K562 (cell line): ENCODE data around the gene RNF19B. TPM values are rescaled to one million over a fixed set of nuclear protein-coding genes. Genes with fewer than 3 reads are reported as not detected.

Experiments
- ARID1B ChIP-seq: fragments of 450-650 bp; IDR thresholded peaks from 2 replicates; pipeline ENCODE4 v1.6.1; 2016; ENCODE audit warnings: antibody characterized with exemption, mild to moderate bottlenecking, inconsistent platforms
- ATF3 ChIP-seq, 2 experiments: fragments of 450-650 bp in 1 of 2; sonication (generic) in 1 of 2; formaldehyde crosslinking in 1 of 2; IDR thresholded peaks in 1 of 2; conservative IDR thresholded peaks in 1 of 2; 2 replicates each; pipeline versions ENCODE4 v1.6.1 to v1.8.1; 2016 to 2023; ENCODE audit warnings: mild to moderate bottlenecking in 2 of 2, moderate library complexity in 2 of 2, inconsistent platforms in 1 of 2, missing genetic modification reagents in 1 of 2
- CREB3 ChIP-seq: fragments of 450-650 bp; conservative IDR thresholded peaks from 2 replicates; pipeline ENCODE4 v1.6.1; 2016; ENCODE audit warnings: missing genetic modification characterization, low read depth, mild to moderate bottlenecking, missing compliant biosample characterization, moderate library complexity
- CTBP1 ChIP-seq: fragments of 450-650 bp; IDR thresholded peaks from 2 replicates; pipeline ENCODE4 v1.6.1; 2016; ENCODE audit warnings: borderline replicate concordance
- DLX4 ChIP-seq: fragments of 250-450 bp; sonication (Bioruptor Pico); IDR thresholded peaks from 2 replicates; pipeline ENCODE4 v1.6.1; 2021; ENCODE audit warnings: mild to moderate bottlenecking
- DNMT1 ChIP-seq: fragments of 450-650 bp; IDR thresholded peaks from 2 replicates; pipeline ENCODE4 v1.6.1; 2016; ENCODE audit warnings: antibody characterized with exemption, mild to moderate bottlenecking
- DPF2 ChIP-seq: fragments of 450-650 bp; IDR thresholded peaks from 2 replicates; pipeline ENCODE4 v1.6.1; 2016
- HDGF ChIP-seq: fragments of 450-650 bp; IDR thresholded peaks from 2 replicates; pipeline ENCODE4 v1.6.1; 2016
- HINFP ChIP-seq: fragments of 450-650 bp; conservative IDR thresholded peaks from 2 replicates; pipeline ENCODE4 v1.6.1; 2016; ENCODE audit warnings: missing genetic modification characterization, low read depth, mild to moderate bottlenecking, control low read depth, missing compliant biosample characterization
- NFE2 ChIP-seq: IDR thresholded peaks from 2 replicates; pipeline ENCODE4 v1.6.1; 2014; ENCODE audit warnings: antibody characterized with exemption, low read depth
- PKNOX1 ChIP-seq: fragments of 450-650 bp; IDR thresholded peaks from 2 replicates; pipeline ENCODE4 v1.6.1; 2016
- RAD21 ChIP-seq, 2 experiments: fragments of 250-450 bp in 1 of 2; fragments of 450-650 bp in 1 of 2; sonication (Bioruptor Pico) in 1 of 2; formaldehyde crosslinking in 1 of 2; IDR thresholded peaks in 1 of 2; conservative IDR thresholded peaks in 1 of 2; 2 replicates each; pipeline versions ENCODE4 v1.4.0 to v1.8.0; 2020 to 2022; ENCODE audit warnings: mild to moderate bottlenecking in 2 of 2, moderate library complexity in 1 of 2
- SAFB2 ChIP-seq: fragments of 200-400 bp; formaldehyde crosslinking; IDR thresholded peaks from 2 replicates; pipeline ENCODE4 v1.6.1; 2018; ENCODE audit warnings: borderline replicate concordance, low read length, low read depth, moderate library complexity; ENCODE audit not compliant: severe bottlenecking
- SP1 ChIP-seq: sonication (generic); formaldehyde crosslinking; IDR thresholded peaks from 2 replicates; pipeline ENCODE4 v1.8.1; 2022; ENCODE audit warnings: mild to moderate bottlenecking, missing genetic modification reagents
- TFAM ChIP-seq: fragments of 250-450 bp; sonication (Bioruptor Pico); conservative IDR thresholded peaks from 2 replicates; pipeline ENCODE4 v1.5.0; 2021; ENCODE audit warnings: mild to moderate bottlenecking, moderate library complexity
- THRB ChIP-seq: fragments of 450-650 bp; formaldehyde crosslinking; conservative IDR thresholded peaks from 2 replicates; pipeline ENCODE4 v1.4.0; 2022; ENCODE audit warnings: mild to moderate bottlenecking, missing genetic modification characterization
- USF1 ChIP-seq: sonication (generic); formaldehyde crosslinking; IDR thresholded peaks from 2 replicates; pipeline ENCODE4 v1.9.0; 2022; ENCODE audit warnings: mild to moderate bottlenecking, missing genetic modification reagents
- ZNF589 ChIP-seq: fragments of 200-800 bp; sonication (Bioruptor generic); IDR thresholded peaks from 2 replicates; pipeline ENCODE4 v1.6.1; 2016; ENCODE audit warnings: low read depth, missing genetic modification characterization, missing compliant biosample characterization
- polyA plus RNA-seq, 8 experiments: library from polyadenylated mRNA; depleted of rRNA in 4 of 8; stranded (reverse) in 5 of 8; unstranded in 3 of 8; fragments of >200 nt; fragmentation: Nextera tagmentation in 2 of 8; fragmentation: Illumina TruSeq in 1 of 8; extraction: Ambion mirVana in 2 of 8; extraction: Trizol in 1 of 8; gene quantifications; 2 replicates each; pipeline versions ENCODE4 v1.2.1 to v1.2.3, GENCODE V29; 2011 to 2014; ENCODE audit warnings: inconsistent platforms in 1 of 8, missing spikeins in 1 of 8
- total RNA-seq, 7 experiments: library from RNA; depleted of rRNA in 6 of 7; stranded (reverse); fragments of >200 nt in 6 of 7; fragmentation: Illumina TruSeq in 2 of 7; extraction: Trizol in 2 of 7; gene quantifications; 2 replicates each; pipeline versions ENCODE4 v1.2.1 to v1.2.3, GENCODE V29; 2011 to 2021; ENCODE audit warnings: low replicate concordance in 1 of 7

The RNF19B gene
- total and polyA plus RNA-seq, 9 of the 15 experiments (the other 6 are each of a cell fraction or from before 2014, with no cell fraction given), result 2.6 to 14.9 (median 10.1) TPM

GRCh38 chr1:32939655-32940371 is 24.8 kb downstream of the RNF19B start (continued):
- TF ChIP-seq CREB3 (peak; percentile 68; the same call in 1 of the 2 replicates), HINFP (no peak), PKNOX1 (no peak), ATF3 (IDR thresholded peaks at IDR 0.05) (0 out of 2 replicates have a peak, but pooled peaks have one; percentile 6), ATF3 (CRISPR knock-in tag; conservative IDR thresholded peaks at IDR 0.05) (no peak), DNMT1 (no peak), THRB (0 out of 2 replicates have a peak, but pooled peaks have one; percentile 25), SP1 (CRISPR knock-in tag) (0 out of 2 replicates have a peak, but pooled peaks have one; percentile 44), ZNF589 (CRISPR knock-in tag) (peak; percentile 92), NFE2 (peak; percentile 32; the same call in 1 of the 2 replicates), USF1 (CRISPR knock-in tag) (peak; percentile 20; the same call in 1 of the 2 replicates), TFAM (no peak), HDGF (no peak), ARID1B (peak; percentile 78), CTBP1 (peak; percentile 70), RAD21 (CRISPR knock-in tag; conservative IDR thresholded peaks at IDR 0.05 in 1 of 2, IDR thresholded peaks at IDR 0.05 in 1 of 2) (peak in 1 of 2 experiments; percentile 20; a peak in 1 of 4 replicates), DLX4 (no peak), SAFB2 (no peak), DPF2 (peak; percentile 60)
